Caco-2 (cell line): ENCODE measurements around the gene ICAM5. TPM values are rescaled to one million over a fixed set of nuclear protein-coding genes. Genes with fewer than 3 reads are reported as not detected.

Experiments used
- BruUV-seq: library from RNA; stranded (reverse); fragments of 400-500 nt; replicated peaks from 2 replicates; lab custom pipeline; 2021; lab: Mats Ljungman, UMichigan
- CTCF ChIA-PET: fragments of 300-600 bp; sonication (Branson Sonifier 250); formaldehyde crosslinking; loops from one replicate; lab custom pipeline; 2022; ENCODE audit warnings: antibody characterized with exemption; lab: Charles Lee
- POLR2A ChIA-PET: fragments of 300-600 bp; sonication (Branson Sonifier 250); formaldehyde crosslinking; loops from one replicate; lab custom pipeline; 2022; ENCODE audit warnings: antibody characterized with exemption; lab: Charles Lee
- DNase-seq, 2 experiments: peaks; one replicate each; pipeline versions ENCODE4 v3.0.0 to v3.0.0-alpha.2; 2020 to 2022
- H3K27me3 ChIP-seq: replicated peaks from 2 replicates; pipeline ENCODE4 v1.6.0; 2011; ENCODE audit warnings: low read length; ENCODE audit not compliant: control insufficient read depth, insufficient read depth
- H3K36me3 ChIP-seq: 2 replicates; pipeline ENCODE4 v1.5.1; 2011; ENCODE audit warnings: low read length; ENCODE audit not compliant: control insufficient read depth, insufficient read depth
- H3K4me1 ChIP-seq: fragments of 250-450 bp; sonication (Bioruptor Pico); 2 replicates; pipeline ENCODE4 v1.5.1; 2020; ENCODE audit warnings: mild to moderate bottlenecking
- H3K4me3 ChIP-seq: 2 replicates; pipeline ENCODE4 v1.5.1; 2011; ENCODE audit warnings: low read depth, mild to moderate bottlenecking, control low read depth, low read length
- H3K9me3 ChIP-seq: fragments of 250-450 bp; sonication (Bioruptor Pico); 2 replicates; pipeline ENCODE4 v1.5.1; 2020; ENCODE audit warnings: mild to moderate bottlenecking, moderate library complexity
- H3K27ac Mint-ChIP-seq: one replicate; pipeline ENCODE4 v1.8.0; 2022; ENCODE audit warnings: mixed read lengths; ENCODE audit not compliant: unreplicated experiment
- H3K27me3 Mint-ChIP-seq: one replicate; pipeline ENCODE4 v1.8.0; 2022; ENCODE audit warnings: mixed read lengths; ENCODE audit not compliant: insufficient read depth, unreplicated experiment
- H3K36me3 Mint-ChIP-seq: one replicate; pipeline ENCODE4 v1.8.0; 2022; ENCODE audit warnings: mild to moderate bottlenecking, mixed read lengths; ENCODE audit not compliant: insufficient read depth, unreplicated experiment
- H3K4me1 Mint-ChIP-seq: one replicate; pipeline ENCODE4 v1.8.0; 2022; ENCODE audit warnings: low read depth, mixed read lengths; ENCODE audit not compliant: unreplicated experiment
- H3K4me3 Mint-ChIP-seq: one replicate; pipeline ENCODE4 v1.8.0; 2022; ENCODE audit warnings: mild to moderate bottlenecking, moderate library complexity, mixed read lengths; ENCODE audit not compliant: unreplicated experiment
- H3K9me3 Mint-ChIP-seq: one replicate; pipeline ENCODE4 v1.8.0; 2022; ENCODE audit warnings: mixed read lengths; ENCODE audit not compliant: unreplicated experiment
- intact Hi-C: fragments of 100-400 bp; cut with micrococcal nuclease; formaldehyde crosslinking; loops from one replicate; pipeline ENCODE4 v1.10.0; 2022; ENCODE audit not compliant: unreplicated experiment
- total RNA-seq: library from RNA; stranded (reverse); gene quantifications from 2 replicates; pipeline ENCODE4 v1.2.3, GENCODE V29; 2022
- TF ChIP-seq, protein P1 (sequence below), 2 experiments: fragments of 200-600 bp in 1 of 2; IDR thresholded peaks; 1 replicate in 1 of 2; 2 replicates in 1 of 2; pipeline versions ENCODE4 v1.5.1 to v1.8.0; 2011 to 2022; ENCODE audit warnings: antibody characterized with exemption in 1 of 2, control low read depth in 1 of 2, inconsistent platforms in 1 of 2, low read depth in 1 of 2, low read length in 1 of 2, mild to moderate bottlenecking in 1 of 2, moderate library complexity in 1 of 2; ENCODE audit not compliant: insufficient read depth in 1 of 2, severe bottlenecking in 1 of 2, unreplicated experiment in 1 of 2

The ICAM5 gene
- total RNA-seq, 1 experiment from 2014 or later = 3.2 TPM

DNA sequence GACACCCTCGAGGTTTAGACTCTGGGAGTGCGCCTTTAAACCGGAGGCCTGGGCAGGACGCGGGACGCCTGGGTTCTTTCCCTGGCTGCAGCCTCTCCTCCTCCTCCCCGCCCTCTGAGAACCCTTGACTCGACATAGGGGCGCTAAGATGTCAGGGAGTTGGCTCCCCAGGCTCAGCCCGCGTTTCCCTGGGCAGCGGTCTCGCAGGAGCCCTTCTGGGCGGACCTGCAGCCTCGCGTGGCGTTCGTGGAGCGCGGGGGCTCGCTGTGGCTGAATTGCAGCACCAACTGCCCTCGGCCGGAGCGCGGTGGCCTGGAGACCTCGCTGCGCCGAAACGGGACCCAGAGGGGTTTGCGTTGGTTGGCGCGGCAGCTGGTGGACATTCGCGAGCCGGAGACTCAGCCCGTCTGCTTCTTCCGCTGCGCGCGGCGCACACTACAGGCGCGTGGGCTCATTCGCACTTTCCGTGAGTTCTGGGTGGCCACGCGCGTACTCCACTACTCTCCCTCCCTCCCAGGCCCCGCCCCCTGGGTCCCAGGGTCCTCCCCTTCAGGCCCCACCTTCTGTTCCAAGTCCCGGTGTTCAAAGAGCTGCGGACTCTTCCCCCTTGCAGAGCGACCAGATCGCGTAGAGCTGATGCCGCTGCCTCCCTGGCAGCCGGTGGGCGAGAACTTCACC, 1.3 kb downstream of the ICAM5 start:
- H3K27me3 Mint-ChIP-seq = peaks cover 7% of the 10 kb centered on the region
- TF ChIP-seq, protein P1, sequence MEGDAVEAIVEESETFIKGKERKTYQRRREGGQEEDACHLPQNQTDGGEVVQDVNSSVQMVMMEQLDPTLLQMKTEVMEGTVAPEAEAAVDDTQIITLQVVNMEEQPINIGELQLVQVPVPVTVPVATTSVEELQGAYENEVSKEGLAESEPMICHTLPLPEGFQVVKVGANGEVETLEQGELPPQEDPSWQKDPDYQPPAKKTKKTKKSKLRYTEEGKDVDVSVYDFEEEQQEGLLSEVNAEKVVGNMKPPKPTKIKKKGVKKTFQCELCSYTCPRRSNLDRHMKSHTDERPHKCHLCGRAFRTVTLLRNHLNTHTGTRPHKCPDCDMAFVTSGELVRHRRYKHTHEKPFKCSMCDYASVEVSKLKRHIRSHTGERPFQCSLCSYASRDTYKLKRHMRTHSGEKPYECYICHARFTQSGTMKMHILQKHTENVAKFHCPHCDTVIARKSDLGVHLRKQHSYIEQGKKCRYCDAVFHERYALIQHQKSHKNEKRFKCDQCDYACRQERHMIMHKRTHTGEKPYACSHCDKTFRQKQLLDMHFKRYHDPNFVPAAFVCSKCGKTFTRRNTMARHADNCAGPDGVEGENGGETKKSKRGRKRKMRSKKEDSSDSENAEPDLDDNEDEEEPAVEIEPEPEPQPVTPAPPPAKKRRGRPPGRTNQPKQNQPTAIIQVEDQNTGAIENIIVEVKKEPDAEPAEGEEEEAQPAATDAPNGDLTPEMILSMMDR (IDR thresholded peaks at IDR 0.05; ENCODE audit: insufficient read depth in 1 of 2, low read depth in 1 of 2, low read length in 1 of 2, severe bottlenecking in 1 of 2, unreplicated experiment in 1 of 2) = no peak
- no TSS peak for BruUV-seq
- H3K27ac Mint-ChIP-seq = no peak overlapping the region
- H3K9me3 Mint-ChIP-seq = no peaks in the 10 kb centered on the region
- peak overlapping the region; percentile 48 for H3K4me3 ChIP-seq
- no peaks in the 10 kb centered on the region for H3K9me3 ChIP-seq
- peaks cover 14% of the 10 kb centered on the region for H3K36me3 Mint-ChIP-seq
- H3K27me3 ChIP-seq = no peaks in the 10 kb centered on the region
- ChIA-PET POLR2A (interaction anchor here (0.6 to 0.9 kb wide), 2 partner anchors 90 to 100 kb away, joined by 6 read pairs; partner anchors contain the start of gene TYK2), CTCF (interaction anchor here (0.7 to 1.1 kb wide), 8 partner anchors 11 to 100 kb away, joined by 3 to 15 read pairs (median 4); partner anchors contain the start of genes FDX2 and ICAM1)
- H3K4me1 ChIP-seq = peaks cover 30% of the 10 kb centered on the region
- intact Hi-C loops = no loop called here
- H3K36me3 ChIP-seq = no peaks in the 10 kb centered on the region; the same call in none of the 2 replicates
- peaks cover 15% of the 10 kb centered on the region for H3K4me1 Mint-ChIP-seq
- DNase-seq = peak; percentile 62 to 70
- H3K4me3 Mint-ChIP-seq = peak overlapping the region; percentile 87

DNA sequence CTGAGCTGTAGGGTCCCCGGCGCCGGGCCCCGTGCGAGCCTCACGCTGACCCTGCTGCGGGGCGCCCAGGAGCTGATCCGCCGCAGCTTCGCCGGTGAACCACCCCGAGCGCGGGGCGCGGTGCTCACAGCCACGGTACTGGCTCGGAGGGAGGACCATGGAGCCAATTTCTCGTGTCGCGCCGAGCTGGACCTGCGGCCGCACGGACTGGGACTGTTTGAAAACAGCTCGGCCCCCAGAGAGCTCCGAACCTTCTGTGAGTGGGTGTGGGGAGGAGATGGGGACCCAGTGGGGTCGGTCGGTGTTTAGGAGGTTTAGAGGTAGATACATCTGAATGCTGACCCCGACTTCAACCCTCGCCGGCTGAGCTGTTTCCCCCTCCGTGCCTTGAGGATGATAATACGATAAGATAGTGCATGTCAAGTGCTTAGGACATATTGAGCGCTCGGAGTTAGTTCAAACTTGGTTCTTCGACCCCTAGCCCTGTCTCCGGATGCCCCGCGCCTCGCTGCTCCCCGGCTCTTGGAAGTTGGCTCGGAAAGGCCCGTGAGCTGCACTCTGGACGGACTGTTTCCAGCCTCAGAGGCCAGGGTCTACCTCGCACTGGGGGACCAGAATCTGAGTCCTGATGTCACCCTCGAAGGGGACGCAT, 1.9 kb downstream of the ICAM5 start:
- Histone ChIP-seq H3K9me3 (no peaks in the 10 kb centered on the region), H3K4me3 (peak overlapping the region; percentile 48), H3K4me1 (peaks cover 23% of the 10 kb centered on the region), H3K36me3 (no peaks in the 10 kb centered on the region; the same call in 1 of the 2 replicates), H3K27me3 (no peaks in the 10 kb centered on the region)
- Mint-ChIP-seq H3K4me1 (peaks cover 15% of the 10 kb centered on the region), H3K36me3 (peaks cover 14% of the 10 kb centered on the region), H3K27ac (no peak overlapping the region), H3K9me3 (no peaks in the 10 kb centered on the region), H3K27me3 (peaks cover 7% of the 10 kb centered on the region), H3K4me3 (peak overlapping the region; percentile 87)
- ChIA-PET CTCF (interaction anchor here (0.6 to 1.1 kb wide), 9 partner anchors 12 to 108 kb away, joined by 3 to 15 read pairs (median 4); partner anchors contain the start of genes FDX2 and ICAM1), POLR2A (interaction anchor here (0.6 to 0.9 kb wide), 2 partner anchors 89 to 99 kb away, joined by 6 read pairs; partner anchors contain the start of gene TYK2)
- TF ChIP-seq, protein P1 (IDR thresholded peaks at IDR 0.05; ENCODE audit: insufficient read depth in 1 of 2, low read depth in 1 of 2, low read length in 1 of 2, severe bottlenecking in 1 of 2, unreplicated experiment in 1 of 2) = no peak
- no TSS peak for BruUV-seq
- DNase-seq = no peak
- intact Hi-C loops = no loop called here

DNA sequence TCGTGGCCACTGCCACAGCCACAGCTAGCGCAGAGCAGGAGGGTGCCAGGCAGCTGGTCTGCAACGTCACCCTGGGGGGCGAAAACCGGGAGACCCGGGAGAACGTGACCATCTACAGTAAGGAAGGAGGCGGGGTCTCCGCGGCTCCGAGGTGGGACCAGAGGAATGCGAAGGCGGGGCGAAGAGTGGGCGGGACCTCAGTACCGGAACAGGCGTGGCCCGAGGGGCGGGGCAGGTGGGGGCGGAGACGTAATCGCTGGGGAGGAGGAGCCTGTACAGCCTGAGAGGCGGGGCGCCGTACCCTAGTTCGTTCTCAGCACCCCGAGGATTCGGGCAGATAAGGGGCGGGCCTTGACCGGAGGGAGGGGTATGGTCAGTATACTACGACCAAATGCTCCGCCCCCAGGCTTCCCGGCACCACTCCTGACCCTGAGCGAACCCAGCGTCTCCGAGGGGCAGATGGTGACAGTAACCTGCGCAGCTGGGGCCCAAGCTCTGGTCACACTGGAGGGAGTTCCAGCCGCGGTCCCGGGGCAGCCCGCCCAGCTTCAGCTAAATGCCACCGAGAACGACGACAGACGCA, 2.5 kb downstream of the ICAM5 start:
- BruUV-seq = no TSS peak
- Histone ChIP-seq H3K4me1 (peaks cover 18% of the 10 kb centered on the region), H3K27me3 (no peaks in the 10 kb centered on the region), H3K36me3 (no peaks in the 10 kb centered on the region; the same call in 1 of the 2 replicates), H3K4me3 (peak overlapping the region; percentile 48), H3K9me3 (no peaks in the 10 kb centered on the region)
- peaks cover 15% of the 10 kb centered on the region for H3K4me1 Mint-ChIP-seq
- intact Hi-C loops = no loop called here
- peaks cover 7% of the 10 kb centered on the region for H3K27me3 Mint-ChIP-seq
- H3K27ac Mint-ChIP-seq = no peak overlapping the region
- peak overlapping the region; percentile 87 for H3K4me3 Mint-ChIP-seq
- ChIA-PET POLR2A (no interaction called here), CTCF (interaction anchor here (0.6 to 1.1 kb wide), 4 partner anchors 21 to 108 kb away, joined by 3 to 4 read pairs (median 4); partner anchors contain the start of genes FDX2 and ICAM1)
- peak; percentile 92 to 93 for DNase-seq
- TF ChIP-seq, protein P1 (IDR thresholded peaks at IDR 0.05; ENCODE audit: insufficient read depth in 1 of 2, low read depth in 1 of 2, low read length in 1 of 2, severe bottlenecking in 1 of 2, unreplicated experiment in 1 of 2) = no peak
- peaks cover 14% of the 10 kb centered on the region for H3K36me3 Mint-ChIP-seq
- no peaks in the 10 kb centered on the region for H3K9me3 Mint-ChIP-seq
